ENCODE measurements around the gene MAP3K20. TPM values are rescaled to one million over a fixed set of nuclear protein-coding genes. Genes with fewer than 3 reads are reported as not detected.

MAP3K20 gene
- total RNA-seq, 1 donor, result 68.2 TPM

DNA sequence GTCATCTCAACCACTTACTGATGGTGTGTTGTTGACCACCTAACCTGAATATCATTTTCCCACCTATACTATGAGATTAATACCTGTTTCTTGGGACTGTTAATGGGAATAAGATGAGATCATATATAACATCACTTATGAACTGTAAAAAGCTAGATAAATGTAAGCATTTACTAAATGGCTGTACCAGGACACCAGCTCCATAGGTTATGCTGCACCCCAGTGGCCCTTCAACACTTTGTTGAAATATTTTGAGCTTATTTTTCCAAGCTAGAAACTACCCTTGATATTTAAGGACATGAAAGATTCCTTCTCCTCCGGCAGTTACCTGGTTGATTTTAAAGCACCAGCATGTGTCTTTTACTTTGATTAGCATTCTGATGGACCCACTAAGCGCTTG is 141.0 kb downstream of the MAP3K20 start:
- no peak for DNase-seq (ENCODE audit: low read depth)
- TF ChIP-seq, protein P1, sequence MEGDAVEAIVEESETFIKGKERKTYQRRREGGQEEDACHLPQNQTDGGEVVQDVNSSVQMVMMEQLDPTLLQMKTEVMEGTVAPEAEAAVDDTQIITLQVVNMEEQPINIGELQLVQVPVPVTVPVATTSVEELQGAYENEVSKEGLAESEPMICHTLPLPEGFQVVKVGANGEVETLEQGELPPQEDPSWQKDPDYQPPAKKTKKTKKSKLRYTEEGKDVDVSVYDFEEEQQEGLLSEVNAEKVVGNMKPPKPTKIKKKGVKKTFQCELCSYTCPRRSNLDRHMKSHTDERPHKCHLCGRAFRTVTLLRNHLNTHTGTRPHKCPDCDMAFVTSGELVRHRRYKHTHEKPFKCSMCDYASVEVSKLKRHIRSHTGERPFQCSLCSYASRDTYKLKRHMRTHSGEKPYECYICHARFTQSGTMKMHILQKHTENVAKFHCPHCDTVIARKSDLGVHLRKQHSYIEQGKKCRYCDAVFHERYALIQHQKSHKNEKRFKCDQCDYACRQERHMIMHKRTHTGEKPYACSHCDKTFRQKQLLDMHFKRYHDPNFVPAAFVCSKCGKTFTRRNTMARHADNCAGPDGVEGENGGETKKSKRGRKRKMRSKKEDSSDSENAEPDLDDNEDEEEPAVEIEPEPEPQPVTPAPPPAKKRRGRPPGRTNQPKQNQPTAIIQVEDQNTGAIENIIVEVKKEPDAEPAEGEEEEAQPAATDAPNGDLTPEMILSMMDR (IDR thresholded peaks at IDR 0.05; ENCODE audit: insufficient read depth, low read length), result no peak

DNA sequence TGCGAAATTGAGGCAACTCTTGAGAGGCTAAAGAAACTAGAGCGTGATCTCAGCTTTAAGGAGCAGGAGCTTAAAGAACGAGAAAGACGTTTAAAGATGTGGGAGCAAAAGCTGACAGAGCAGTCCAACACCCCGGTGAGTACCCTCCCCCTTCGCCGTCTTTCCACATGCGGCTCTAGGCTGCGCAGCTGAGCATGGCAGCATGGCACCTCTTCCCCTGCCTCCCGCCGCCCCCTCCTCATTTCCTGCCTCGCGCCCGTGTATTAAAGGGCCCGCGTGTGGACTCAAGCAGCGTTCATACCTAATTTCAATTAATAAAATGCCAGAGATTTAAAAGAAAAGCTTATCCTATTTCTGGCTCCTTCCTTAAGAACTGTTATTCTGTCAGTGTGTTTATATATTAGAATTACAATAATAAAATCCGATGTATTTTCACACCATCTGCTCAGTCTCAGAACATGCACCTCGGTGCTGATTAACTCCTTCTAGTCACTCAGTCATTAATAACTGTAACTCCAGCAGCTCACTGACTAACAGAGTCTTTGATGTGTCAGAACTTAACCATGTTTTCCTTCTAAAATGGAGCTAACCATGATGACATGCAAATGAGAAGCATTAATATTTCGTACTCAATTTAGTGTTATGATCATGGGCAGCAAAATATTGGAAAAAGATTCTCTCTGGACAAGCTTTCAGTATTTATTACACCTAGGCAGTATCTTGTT is 141.6 kb downstream of the MAP3K20 start:
- TF ChIP-seq, protein P1 (IDR thresholded peaks at IDR 0.05; ENCODE audit: insufficient read depth, low read length), result no peak
- no peak overlapping the region for H3K4me3 ChIP-seq (ENCODE audit: low read depth, low read length)
- no peak for DNase-seq (ENCODE audit: low read depth)

More for the DNA sequence above, 141.0 kb downstream of the MAP3K20 start:
- H3K4me3 ChIP-seq (ENCODE audit: low read depth, low read length), result no peak overlapping the region

DNA sequence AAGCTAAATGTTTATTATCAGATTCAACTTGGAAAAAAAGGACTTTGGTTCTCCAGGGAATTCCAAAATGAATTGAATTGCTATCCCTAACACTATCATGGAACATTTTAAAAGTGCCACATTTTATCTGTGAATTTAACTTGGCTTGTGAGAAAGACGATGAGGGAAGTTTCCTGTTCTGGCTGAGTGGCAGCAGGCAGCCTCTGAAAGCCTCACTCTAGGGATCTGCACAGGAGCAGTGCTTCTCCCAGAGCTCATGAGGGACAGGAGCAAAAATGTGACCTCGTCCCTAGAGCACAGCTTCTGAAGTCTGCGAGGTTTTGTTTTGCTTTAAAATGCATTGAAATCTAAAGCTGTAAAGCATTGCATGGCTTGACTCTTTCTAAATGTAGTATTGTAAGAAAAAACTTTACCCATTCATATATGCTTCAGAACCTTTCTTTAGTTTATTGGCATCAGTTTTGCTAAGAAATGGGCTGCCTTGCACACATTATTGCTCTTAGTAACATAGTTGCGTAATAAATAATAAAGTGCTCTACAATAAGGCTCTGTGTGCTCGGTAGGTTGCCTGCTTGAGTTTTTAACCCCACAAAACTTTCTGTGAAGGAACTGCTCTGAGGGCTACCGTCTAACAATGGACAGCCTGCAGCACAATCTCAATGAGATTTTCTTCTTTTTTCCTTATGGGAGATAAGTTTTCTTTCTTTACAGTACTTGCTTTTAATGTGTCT is 142.8 kb downstream of the MAP3K20 start:
- TF ChIP-seq, protein P1 (IDR thresholded peaks at IDR 0.05; ENCODE audit: insufficient read depth, low read length), result no peak
- H3K4me3 ChIP-seq (ENCODE audit: low read depth, low read length), result no peak overlapping the region
- peak; percentile 24 for DNase-seq (ENCODE audit: low read depth)

DNA sequence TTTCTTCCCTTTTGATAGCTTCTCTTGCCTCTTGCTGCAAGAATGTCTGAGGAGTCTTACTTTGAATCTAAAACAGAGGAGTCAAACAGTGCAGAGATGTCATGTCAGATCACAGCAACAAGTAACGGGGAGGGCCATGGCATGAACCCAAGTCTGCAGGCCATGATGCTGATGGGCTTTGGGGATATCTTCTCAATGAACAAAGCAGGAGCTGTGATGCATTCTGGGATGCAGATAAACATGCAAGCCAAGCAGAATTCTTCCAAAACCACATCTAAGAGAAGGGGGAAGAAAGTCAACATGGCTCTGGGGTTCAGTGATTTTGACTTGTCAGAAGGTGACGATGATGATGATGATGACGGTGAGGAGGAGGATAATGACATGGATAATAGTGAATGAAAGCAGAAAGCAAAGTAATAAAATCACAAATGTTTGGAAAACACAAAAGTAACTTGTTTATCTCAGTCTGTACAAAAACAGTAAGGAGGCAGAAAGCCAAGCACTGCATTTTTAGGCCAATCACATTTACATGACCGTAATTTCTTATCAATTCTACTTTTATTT is 145.6 kb downstream of the MAP3K20 start:
- no peak for DNase-seq (ENCODE audit: low read depth)
- no peak overlapping the region for H3K4me3 ChIP-seq (ENCODE audit: low read depth, low read length)
- TF ChIP-seq, protein P1 (IDR thresholded peaks at IDR 0.05; ENCODE audit: insufficient read depth, low read length), result no peak

DNA sequence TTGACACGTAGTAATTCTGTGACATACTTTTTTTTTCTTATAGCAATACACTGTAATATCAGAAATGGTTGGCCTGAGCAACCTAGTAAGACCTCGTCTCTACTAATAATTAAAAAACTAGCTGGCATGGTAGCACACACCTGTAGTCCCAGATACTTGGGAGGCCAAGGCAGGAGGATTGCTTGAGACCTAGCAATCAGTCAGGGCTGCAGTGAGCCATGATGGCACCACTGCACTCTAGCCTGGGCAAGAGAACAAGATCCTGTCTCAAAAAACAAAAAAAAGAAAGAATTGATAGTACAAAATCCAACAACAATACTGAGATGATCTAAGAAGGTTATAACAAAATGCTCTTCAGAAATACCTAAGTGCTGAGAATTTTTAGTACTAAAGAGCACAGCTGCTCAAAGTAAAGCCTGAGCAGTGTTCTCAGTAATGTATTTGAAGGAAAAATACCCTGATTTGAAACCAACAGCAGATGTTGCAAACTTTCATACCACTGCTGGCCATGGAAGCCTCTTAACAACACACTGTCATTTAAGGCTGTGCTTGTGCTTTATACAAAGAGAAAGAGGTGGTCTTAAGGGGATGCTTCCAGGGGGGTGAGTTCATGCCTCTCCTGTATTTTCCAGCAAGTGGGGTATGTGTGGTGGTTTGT is 146.4 kb downstream of the MAP3K20 start:
- no peak for DNase-seq (ENCODE audit: low read depth)
- TF ChIP-seq, protein P1 (IDR thresholded peaks at IDR 0.05; ENCODE audit: insufficient read depth, low read length), result no peak
- H3K4me3 ChIP-seq (ENCODE audit: low read depth, low read length), result no peak overlapping the region

DNA sequence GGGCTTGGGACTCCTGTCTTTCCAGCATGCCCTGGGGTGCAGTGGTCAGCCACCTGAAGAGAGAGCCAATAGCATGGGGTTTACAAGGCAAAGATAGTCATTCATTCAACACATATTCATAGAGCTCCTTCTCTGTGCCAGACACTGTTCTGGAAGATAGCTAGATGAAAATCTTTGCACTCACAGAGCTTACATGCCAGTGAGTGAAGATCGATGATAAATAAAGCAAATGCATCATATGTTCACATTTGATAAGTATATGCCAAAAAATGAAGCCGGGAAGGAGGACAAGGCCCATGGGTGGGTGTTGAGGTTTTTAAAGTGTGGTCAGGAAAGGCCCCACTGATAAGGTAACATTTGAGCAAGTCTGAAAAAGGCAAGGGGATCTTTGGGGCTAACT is 148.2 kb downstream of the MAP3K20 start:
- TF ChIP-seq, protein P1 (IDR thresholded peaks at IDR 0.05; ENCODE audit: insufficient read depth, low read length), result no peak
- no peak overlapping the region for H3K4me3 ChIP-seq (ENCODE audit: low read depth, low read length)
- DNase-seq (ENCODE audit: low read depth), result no peak

Measured in fibroblast of the aortic adventitia (primary cell).